Caco-2 (cell line): ENCODE measurements around the gene ALB. TPM values are rescaled to one million over a fixed set of nuclear protein-coding genes. Genes with fewer than 3 reads are reported as not detected.

Experiments used
- BruUV-seq: library from RNA; stranded (reverse); fragments of 400-500 nt; replicated peaks from 2 replicates; lab custom pipeline; 2021; lab: Mats Ljungman, UMichigan
- CTCF ChIA-PET: fragments of 300-600 bp; sonication (Branson Sonifier 250); formaldehyde crosslinking; loops from one replicate; lab custom pipeline; 2022; ENCODE audit warnings: antibody characterized with exemption; lab: Charles Lee
- POLR2A ChIA-PET: fragments of 300-600 bp; sonication (Branson Sonifier 250); formaldehyde crosslinking; loops from one replicate; lab custom pipeline; 2022; ENCODE audit warnings: antibody characterized with exemption; lab: Charles Lee
- DNase-seq, 2 experiments: peaks; one replicate each; pipeline versions ENCODE4 v3.0.0 to v3.0.0-alpha.2; 2020 to 2022
- H3K27me3 ChIP-seq: replicated peaks from 2 replicates; pipeline ENCODE4 v1.6.0; 2011; ENCODE audit warnings: low read length; ENCODE audit not compliant: control insufficient read depth, insufficient read depth
- H3K36me3 ChIP-seq: 2 replicates; pipeline ENCODE4 v1.5.1; 2011; ENCODE audit warnings: low read length; ENCODE audit not compliant: control insufficient read depth, insufficient read depth
- H3K4me1 ChIP-seq: fragments of 250-450 bp; sonication (Bioruptor Pico); 2 replicates; pipeline ENCODE4 v1.5.1; 2020; ENCODE audit warnings: mild to moderate bottlenecking
- H3K4me3 ChIP-seq: 2 replicates; pipeline ENCODE4 v1.5.1; 2011; ENCODE audit warnings: low read depth, mild to moderate bottlenecking, control low read depth, low read length
- H3K9me3 ChIP-seq: fragments of 250-450 bp; sonication (Bioruptor Pico); 2 replicates; pipeline ENCODE4 v1.5.1; 2020; ENCODE audit warnings: mild to moderate bottlenecking, moderate library complexity
- H3K27ac Mint-ChIP-seq: one replicate; pipeline ENCODE4 v1.8.0; 2022; ENCODE audit warnings: mixed read lengths; ENCODE audit not compliant: unreplicated experiment
- H3K27me3 Mint-ChIP-seq: one replicate; pipeline ENCODE4 v1.8.0; 2022; ENCODE audit warnings: mixed read lengths; ENCODE audit not compliant: insufficient read depth, unreplicated experiment
- H3K36me3 Mint-ChIP-seq: one replicate; pipeline ENCODE4 v1.8.0; 2022; ENCODE audit warnings: mild to moderate bottlenecking, mixed read lengths; ENCODE audit not compliant: insufficient read depth, unreplicated experiment
- H3K4me1 Mint-ChIP-seq: one replicate; pipeline ENCODE4 v1.8.0; 2022; ENCODE audit warnings: low read depth, mixed read lengths; ENCODE audit not compliant: unreplicated experiment
- H3K4me3 Mint-ChIP-seq: one replicate; pipeline ENCODE4 v1.8.0; 2022; ENCODE audit warnings: mild to moderate bottlenecking, moderate library complexity, mixed read lengths; ENCODE audit not compliant: unreplicated experiment
- H3K9me3 Mint-ChIP-seq: one replicate; pipeline ENCODE4 v1.8.0; 2022; ENCODE audit warnings: mixed read lengths; ENCODE audit not compliant: unreplicated experiment
- CTCF ChIP-seq, 2 experiments: fragments of 200-600 bp in 1 of 2; IDR thresholded peaks; 1 replicate in 1 of 2; 2 replicates in 1 of 2; pipeline versions ENCODE4 v1.5.1 to v1.8.0; 2011 to 2022; ENCODE audit warnings: antibody characterized with exemption in 1 of 2, control low read depth in 1 of 2, inconsistent platforms in 1 of 2, low read depth in 1 of 2, low read length in 1 of 2, mild to moderate bottlenecking in 1 of 2, moderate library complexity in 1 of 2; ENCODE audit not compliant: insufficient read depth in 1 of 2, severe bottlenecking in 1 of 2, unreplicated experiment in 1 of 2
- intact Hi-C: fragments of 100-400 bp; cut with micrococcal nuclease; formaldehyde crosslinking; loops from one replicate; pipeline ENCODE4 v1.10.0; 2022; ENCODE audit not compliant: unreplicated experiment
- total RNA-seq: library from RNA; stranded (reverse); gene quantifications from 2 replicates; pipeline ENCODE4 v1.2.3, GENCODE V29; 2022

The ALB gene
- total RNA-seq, 1 experiment from 2014 or later, result 64.9 TPM

GRCh38 chr4:73439991-73440390 is 35.9 kb downstream of the ALB start:
- no TSS peak for BruUV-seq
- H3K4me3 Mint-ChIP-seq, result no peak overlapping the region
- intact Hi-C loops, result no loop called here

GRCh38 chr4:73440653-73441052 is 36.6 kb downstream of the ALB start:
- no peaks in the 10 kb centered on the region for H3K36me3 Mint-ChIP-seq
- intact Hi-C loops, result no loop called here
- DNase-seq, result no peak
- ChIA-PET CTCF (no interaction called here), POLR2A (no interaction called here)
- no peak overlapping the region for H3K4me3 Mint-ChIP-seq
- Histone ChIP-seq H3K9me3 (no peaks in the 10 kb centered on the region), H3K4me1 (peaks cover 8% of the 10 kb centered on the region; the same call in 1 of the 2 replicates), H3K27me3 (no peaks in the 10 kb centered on the region), H3K36me3 (no peaks in the 10 kb centered on the region; the same call in 1 of the 2 replicates), H3K4me3 (no peak overlapping the region)
- no TSS peak for BruUV-seq
- no peak overlapping the region for H3K27ac Mint-ChIP-seq
- TF ChIP-seq CTCF (IDR thresholded peaks at IDR 0.05; ENCODE audit: insufficient read depth in 1 of 2, low read depth in 1 of 2, low read length in 1 of 2, severe bottlenecking in 1 of 2, unreplicated experiment in 1 of 2), result no peak
- H3K9me3 Mint-ChIP-seq, result no peaks in the 10 kb centered on the region
- H3K27me3 Mint-ChIP-seq, result no peaks in the 10 kb centered on the region
- H3K4me1 Mint-ChIP-seq, result no peaks in the 10 kb centered on the region

More at GRCh38 chr4:73439991-73440390, 35.9 kb downstream of the ALB start:
- no peak overlapping the region for H3K27ac Mint-ChIP-seq
- no peaks in the 10 kb centered on the region for H3K4me1 Mint-ChIP-seq
- no peaks in the 10 kb centered on the region for H3K27me3 Mint-ChIP-seq
- ChIA-PET POLR2A (no interaction called here), CTCF (no interaction called here)
- H3K9me3 Mint-ChIP-seq, result no peaks in the 10 kb centered on the region
- no peak for TF ChIP-seq CTCF (IDR thresholded peaks at IDR 0.05; ENCODE audit: insufficient read depth in 1 of 2, low read depth in 1 of 2, low read length in 1 of 2, severe bottlenecking in 1 of 2, unreplicated experiment in 1 of 2)
- Histone ChIP-seq H3K9me3 (no peaks in the 10 kb centered on the region), H3K4me3 (no peak overlapping the region), H3K36me3 (no peaks in the 10 kb centered on the region; the same call in 1 of the 2 replicates), H3K4me1 (0 out of 2 replicates have a peak, but pooled peaks cover 1% of the 10 kb centered on the region), H3K27me3 (no peaks in the 10 kb centered on the region)
- no peak for DNase-seq
- no peaks in the 10 kb centered on the region for H3K36me3 Mint-ChIP-seq

GRCh38 chr4:73442275-73442674 is 38.2 kb downstream of the ALB start:
- no peak for DNase-seq
- Histone ChIP-seq H3K4me3 (no peak overlapping the region), H3K36me3 (no peaks in the 10 kb centered on the region; the same call in 1 of the 2 replicates), H3K9me3 (no peaks in the 10 kb centered on the region), H3K4me1 (peaks cover 15% of the 10 kb centered on the region), H3K27me3 (no peaks in the 10 kb centered on the region)
- CTCF ChIA-PET, result no interaction called here
- Mint-ChIP-seq H3K36me3 (no peaks in the 10 kb centered on the region), H3K27ac (no peak overlapping the region), H3K4me1 (no peaks in the 10 kb centered on the region), H3K27me3 (no peaks in the 10 kb centered on the region), H3K9me3 (no peaks in the 10 kb centered on the region), H3K4me3 (no peak overlapping the region)
- no TSS peak for BruUV-seq
- no peak for TF ChIP-seq CTCF (IDR thresholded peaks at IDR 0.05; ENCODE audit: insufficient read depth in 1 of 2, low read depth in 1 of 2, low read length in 1 of 2, severe bottlenecking in 1 of 2, unreplicated experiment in 1 of 2)
- POLR2A ChIA-PET, result no interaction called here
- intact Hi-C loops, result no loop called here
